ENCODE measurements around the gene PRPF6. TPM values are rescaled to one million over a fixed set of nuclear protein-coding genes. Genes with fewer than 3 reads are reported as not detected.

Gene PRPF6
- total RNA-seq, 2 donors from 2014 or later, result 32.9 to 43.6 TPM

- Histone ChIP-seq H3K36me3 (no peaks in the 10 kb centered on the region), H3K9me3 (no peaks in the 10 kb centered on the region), H3K27me3 (peaks cover 9 to 19% of the 10 kb centered on the region in 2 donors), H3K27ac (peak overlapping the region; percentile 5 to 57), H3K4me1 (peaks cover 0 to 51% of the 10 kb centered on the region in 2 donors), H3K4me3 (peak overlapping the region in 1 of 2 donors; percentile 50)
- no peak for TF ChIP-seq CTCF (IDR thresholded peaks at IDR 0.05)
- no peak for DNase-seq (ENCODE audit: low spot score)
Observed at GRCh38 chr20:64041040-64041780, 60.3 kb downstream of the PRPF6 start.

DNA sequence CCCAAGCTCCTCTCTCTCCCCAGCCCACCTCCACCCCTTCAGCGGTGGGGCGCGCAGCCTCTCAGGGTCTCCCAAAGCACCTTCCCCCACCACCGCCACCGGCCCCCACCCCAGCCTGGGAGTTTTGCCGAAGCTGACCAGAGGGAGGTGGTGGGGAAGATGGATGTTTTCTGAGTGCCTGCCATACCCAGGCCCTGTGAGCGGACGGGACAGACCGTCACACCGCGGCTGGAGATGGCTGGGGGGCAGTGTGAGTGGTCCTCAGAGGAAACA, 60.8 kb downstream of the PRPF6 start:
- peaks cover 3% of the 10 kb centered on the region for H3K36me3 ChIP-seq
- H3K9me3 ChIP-seq, result no peaks in the 10 kb centered on the region
- TF ChIP-seq CTCF (IDR thresholded peaks at IDR 0.05), result no peak
- H3K4me1 ChIP-seq, result peaks cover 0 to 51% of the 10 kb centered on the region in 2 donors
- peak overlapping the region in 1 of 2 donors; percentile 50 for H3K4me3 ChIP-seq
- peaks cover 9 to 22% of the 10 kb centered on the region in 2 donors for H3K27me3 ChIP-seq
- H3K27ac ChIP-seq, result peak overlapping the region; percentile 5 to 57
- DNase-seq (ENCODE audit: low spot score), result no peak

GRCh38 chr20:64042054-64042781, 61.3 kb downstream of the PRPF6 start:
- TF ChIP-seq CTCF (IDR thresholded peaks at IDR 0.05), result no peak
- no peak for DNase-seq (ENCODE audit: low spot score)
- peak overlapping the region; percentile 29 to 50 for H3K4me3 ChIP-seq
- peaks cover 9 to 22% of the 10 kb centered on the region in 2 donors for H3K27me3 ChIP-seq
- peaks cover 0 to 51% of the 10 kb centered on the region in 2 donors for H3K4me1 ChIP-seq
- H3K27ac ChIP-seq, result peak overlapping the region; percentile 48 to 57
- H3K36me3 ChIP-seq, result peaks cover 8% of the 10 kb centered on the region
- H3K9me3 ChIP-seq, result no peaks in the 10 kb centered on the region

DNA sequence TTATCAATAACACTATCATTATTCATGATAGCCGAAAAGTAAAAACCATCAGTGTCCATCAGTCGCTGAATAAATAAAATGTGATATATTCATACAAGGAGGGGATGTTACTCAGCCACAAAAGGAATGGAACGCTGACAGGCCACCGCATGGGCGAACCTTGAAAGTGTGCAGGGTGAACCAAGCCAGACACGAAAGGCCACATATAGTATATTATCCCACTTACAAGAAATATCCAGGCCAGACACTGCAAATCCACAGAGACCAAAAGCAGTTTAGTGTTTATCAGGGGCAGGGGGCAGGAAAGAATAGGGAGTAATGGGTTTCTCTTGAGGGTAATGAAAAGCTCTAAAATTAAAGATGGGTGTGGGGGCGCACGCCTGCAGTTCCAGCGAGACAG, 62.8 kb downstream of the PRPF6 start:
- Histone ChIP-seq H3K27ac (no peak overlapping the region), H3K4me3 (no peak overlapping the region), H3K4me1 (peaks cover 0 to 41% of the 10 kb centered on the region in 2 donors), H3K9me3 (no peaks in the 10 kb centered on the region), H3K27me3 (peaks cover 13 to 15% of the 10 kb centered on the region in 2 donors), H3K36me3 (peaks cover 18% of the 10 kb centered on the region)
- DNase-seq (ENCODE audit: low spot score), result no peak
- TF ChIP-seq CTCF (IDR thresholded peaks at IDR 0.05), result no peak

- H3K36me3 ChIP-seq, result peaks cover 18% of the 10 kb centered on the region
- DNase-seq (ENCODE audit: low spot score), result no peak
- H3K4me1 ChIP-seq, result peaks cover 0 to 34% of the 10 kb centered on the region in 2 donors
- peak overlapping the region; percentile 40 to 46 for H3K27ac ChIP-seq
- no peaks in the 10 kb centered on the region for H3K9me3 ChIP-seq
- H3K27me3 ChIP-seq, result peaks cover 13 to 15% of the 10 kb centered on the region in 2 donors
- no peak overlapping the region for H3K4me3 ChIP-seq
- no peak for TF ChIP-seq CTCF (IDR thresholded peaks at IDR 0.05)
Observed at GRCh38 chr20:64044484-64045247, 63.7 kb downstream of the PRPF6 start.
